HepG2 (cell line): Measurements from ENCODE around the gene ZNF132. TPM values are rescaled to one million over a fixed set of nuclear protein-coding genes. Genes with fewer than 3 reads are reported as not detected.

Experiments used
- ATAC-seq: fragments of 200-7000 bp; cut with Tn5 transposase; 3 replicates; pipeline ENCODE4 v1.9.1; 2020; ENCODE audit warnings: mild to moderate bottlenecking, moderate library complexity
- BruUV-seq: library from RNA; stranded (reverse); fragments of 400-500 nt; replicated peaks from 2 replicates; lab custom pipeline; 2021; lab: Mats Ljungman, UMichigan
- CTCF ChIA-PET: fragments of 300-600 bp; formaldehyde crosslinking; extraction: SDS; loops from one replicate; lab custom pipeline; 2021; ENCODE audit warnings: low total read pairs, inconsistent platforms, low intra/inter-chr PET ratio; lab: Yijun Ruan, JAX
- POLR2A ChIA-PET: fragments of 350-600 bp; sonication (Branson Sonifier 250); formaldehyde crosslinking; loops from one replicate; lab custom pipeline; 2020; ENCODE audit warnings: antibody characterized with exemption, inconsistent platforms; lab: Yijun Ruan, JAX
- DNase-seq: peaks from one replicate; pipeline ENCODE4 v3.0.0-alpha.2; 2015; ENCODE audit warnings: low spot score
- FAIRE-seq: peaks from 3 replicates; lab custom pipeline; 2011; peaks lifted over from hg19 to GRCh38; lab: Jason Lieb, UNC
- H2AFZ ChIP-seq: one replicate; pipeline ENCODE4 v1.6.1; 2011; ENCODE audit warnings: low read length, inconsistent platforms
- H3K27ac ChIP-seq: fragments of 300-600 bp; 3 replicates; pipeline ENCODE4 v1.8.0; 2011; ENCODE audit warnings: mixed run types, mild to moderate bottlenecking, mixed read lengths, low read length, inconsistent platforms; ENCODE audit not compliant: insufficient read depth; ENCODE audit errors: extremely low read length
- H3K27me3 ChIP-seq, 2 experiments: fragments of 200-600 bp in 1 of 2; 2 replicates in 1 of 2; 3 replicates in 1 of 2; pipeline versions ENCODE4 v1.6.0 to v1.8.0; 2011; ENCODE audit warnings: low read length in 2 of 2, mild to moderate bottlenecking in 2 of 2, moderate library complexity in 2 of 2, inconsistent platforms in 1 of 2; ENCODE audit not compliant: insufficient read depth in 2 of 2, control insufficient read depth in 1 of 2
- H3K36me3 ChIP-seq, 2 experiments: fragments of 200-600 bp in 1 of 2; replicated peaks in 1 of 2; 2 replicates in 1 of 2; 3 replicates in 1 of 2; pipeline versions ENCODE4 v1.5.1 to v1.8.0; 2011; ENCODE audit warnings: low read length in 2 of 2, inconsistent platforms in 1 of 2; ENCODE audit not compliant: insufficient read depth in 2 of 2, control insufficient read depth in 1 of 2
- H3K4me1 ChIP-seq: 2 replicates; pipeline ENCODE4 v1.5.1; 2012; ENCODE audit warnings: low read length, inconsistent platforms; ENCODE audit not compliant: insufficient read depth
- H3K4me2 ChIP-seq: 2 replicates; pipeline ENCODE4 v1.6.0; 2011; ENCODE audit warnings: low read depth, low read length, inconsistent platforms
- H3K4me3 ChIP-seq, 3 experiments: fragments of 200-600 bp in 1 of 3; sonication (generic), shearing (Covaris generic) in 1 of 3; replicated peaks in 1 of 3; 2 replicates each; pipeline ENCODE4 v1.5.1; 2011 to 2016; ENCODE audit warnings: low read length in 3 of 3, inconsistent platforms in 2 of 3, low read depth in 2 of 3, mild to moderate bottlenecking in 2 of 3, control low read depth in 1 of 3, mixed read lengths in 1 of 3; ENCODE audit not compliant: insufficient read depth in 1 of 3
- H3K79me2 ChIP-seq: one replicate; pipeline ENCODE4 v1.6.1; 2011; ENCODE audit warnings: low read length, inconsistent platforms; ENCODE audit not compliant: insufficient read depth
- H3K9ac ChIP-seq: 2 replicates; pipeline ENCODE4 v1.6.0; 2011; ENCODE audit warnings: mild to moderate bottlenecking, low read depth, low read length, inconsistent platforms; ENCODE audit not compliant: insufficient read depth
- H3K9me3 ChIP-seq: 2 replicates; pipeline ENCODE4 v1.5.1; 2012; ENCODE audit warnings: mild to moderate bottlenecking, low read length
- H4K20me1 ChIP-seq: 2 replicates; pipeline ENCODE4 v1.6.0; 2011; ENCODE audit warnings: inconsistent platforms, mild to moderate bottlenecking, low read length, moderate library complexity; ENCODE audit not compliant: insufficient read depth
- AGO2 ChIP-seq: fragments of 200-400 bp; formaldehyde crosslinking; optimal IDR thresholded peaks from 2 replicates; pipeline ENCODE3; 2017; ENCODE audit warnings: mild to moderate bottlenecking, low read depth, low read length, moderate library complexity
- CTCF ChIP-seq: sonication (generic); formaldehyde crosslinking; IDR thresholded peaks from 2 replicates; pipeline ENCODE4 v1.5.0; 2020; ENCODE audit warnings: mild to moderate bottlenecking, missing genetic modification reagents, moderate library complexity
- ETV5 ChIP-seq: IDR thresholded peaks from 2 replicates; pipeline ENCODE4 v1.6.1; 2018; ENCODE audit warnings: missing biosample characterization, missing genetic modification reagents, inconsistent platforms, borderline replicate concordance
- ZNF326 ChIP-seq: sonication (generic); formaldehyde crosslinking; IDR thresholded peaks from 2 replicates; pipeline ENCODE4 v1.4.0; 2020; ENCODE audit warnings: missing genetic modification reagents, borderline replicate concordance
- ZNF629 ChIP-seq: sonication (generic); formaldehyde crosslinking; conservative IDR thresholded peaks from 2 replicates; pipeline ENCODE4 v1.5.0; 2020; ENCODE audit warnings: missing genetic modification reagents
- WGBS: methylation state at CpG from one replicate; pipeline ENCODE4 v1.1.6; 2017; ENCODE audit warnings: low lambda C conversion rate; 5-methylcytosine and 5-hydroxymethylcytosine counted together
- in situ Hi-C: cut with HindIII; loops from 2 replicates; pipeline ENCODE4 v1.10.0; 2017; ENCODE audit warnings: low pct_unique_long_range_greater_than_20kb; ENCODE audit not compliant: extremely low pct_ligation_motif_present
- intact Hi-C: fragments of 100-400 bp; cut with micrococcal nuclease; formaldehyde crosslinking; loops from one replicate; pipeline ENCODE4 v1.10.0; 2022; ENCODE audit not compliant: unreplicated experiment
- polyA plus RNA-seq, 8 experiments: library from polyadenylated mRNA; depleted of rRNA in 3 of 8; stranded (reverse) in 7 of 8; unstranded in 1 of 8; fragments of >200 nt; fragmentation: Illumina TruSeq in 4 of 8; extraction: Trizol in 4 of 8; gene quantifications; 2 replicates each; pipeline versions ENCODE4 v1.2.1 to v1.2.3, GENCODE V29; 2011 to 2016; ENCODE audit warnings: low read depth in 4 of 8, missing spikeins in 1 of 8, mixed read lengths in 1 of 8; ENCODE audit not compliant: insufficient read depth in 1 of 8
- total RNA-seq, 5 experiments: library from RNA; depleted of rRNA; stranded (reverse); fragments of >200 nt; fragmentation: Illumina TruSeq; extraction: Trizol; gene quantifications; 2 replicates each; pipeline ENCODE4 v1.2.3, GENCODE V29; 2016; ENCODE audit warnings: low read depth in 1 of 5

The ZNF132 gene
- total and polyA plus RNA-seq, 2 of the 13 experiments (the other 11 are each of a cell fraction or from before 2014, with no cell fraction given): not detected

- no peak for TF ChIP-seq CTCF
- no peak for TF ChIP-seq ETV5 (CRISPR knock-in tag)
- TF ChIP-seq ZNF326 (CRISPR knock-in tag): no peak
Observed at GRCh38 chr19:58480831-58481230, 40.9 kb upstream of the ZNF132 start (continued).

GRCh38 chr19:58480481-58480830 is 40.5 kb upstream of the ZNF132 start:
- ChIA-PET CTCF (no interaction called here), POLR2A (no interaction called here)
- H3K4me3 ChIP-seq: no peak overlapping the region
- no peak overlapping the region for H3K27ac ChIP-seq
- BruUV-seq: no TSS peak
- H3K9me3 ChIP-seq: no peaks in the 10 kb centered on the region
- no peaks in the 10 kb centered on the region for H3K79me2 ChIP-seq
- TF ChIP-seq ZNF629 (CRISPR knock-in tag): no peak
- TF ChIP-seq AGO2: peak; percentile 66
- H3K4me2 ChIP-seq: no peak overlapping the region
- intact Hi-C loops: no loop called here
- in situ Hi-C loops: no loop called here
- H3K9ac ChIP-seq: no peak overlapping the region
- H3K4me1 ChIP-seq: peaks cover 11% of the 10 kb centered on the region
- no peak overlapping the region for H2AFZ ChIP-seq
- H3K27me3 ChIP-seq: no peaks in the 10 kb centered on the region
- no peak for DNase-seq
- H4K20me1 ChIP-seq: no peaks in the 10 kb centered on the region
- peaks cover 1 to 18% of the 10 kb centered on the region in 2 experiments; a peak in 2 of 5 replicates for H3K36me3 ChIP-seq
- FAIRE-seq: no peak
- ATAC-seq: no peak
- WGBS: no CpG with 5 or more reads among the region's 20 CpGs
